ENCODE results near the gene SLCO3A1.

SLCO3A1 gene

DNA sequence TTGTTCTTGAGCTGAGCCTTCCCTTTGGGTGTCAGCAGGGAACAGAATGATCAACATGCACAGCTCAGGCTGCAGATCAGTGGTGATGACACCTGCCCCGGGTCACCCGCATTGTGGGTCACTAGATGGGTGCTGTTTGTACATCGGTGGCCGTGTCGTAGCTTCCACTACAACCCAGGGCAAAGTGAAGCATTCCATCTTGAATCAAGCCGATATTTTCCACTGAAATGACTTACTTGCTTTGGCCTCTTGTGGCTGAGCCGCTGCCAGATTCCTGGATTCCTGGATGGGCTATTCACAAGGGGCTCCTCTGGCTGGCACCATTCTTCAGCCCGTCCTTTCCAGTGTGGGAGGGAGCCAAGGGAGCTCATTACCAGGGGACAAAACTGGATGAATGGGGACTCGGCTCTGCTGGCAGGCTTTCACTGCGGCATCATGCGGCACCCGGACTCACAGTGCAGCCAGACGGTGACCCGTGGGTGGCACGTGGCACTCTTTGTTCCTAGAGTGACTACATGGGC is 65.6 kb downstream of the SLCO3A1 start:
- DNase-seq (ENCODE audit: low spot score) = no peak
- TF ChIP-seq, protein P1, sequence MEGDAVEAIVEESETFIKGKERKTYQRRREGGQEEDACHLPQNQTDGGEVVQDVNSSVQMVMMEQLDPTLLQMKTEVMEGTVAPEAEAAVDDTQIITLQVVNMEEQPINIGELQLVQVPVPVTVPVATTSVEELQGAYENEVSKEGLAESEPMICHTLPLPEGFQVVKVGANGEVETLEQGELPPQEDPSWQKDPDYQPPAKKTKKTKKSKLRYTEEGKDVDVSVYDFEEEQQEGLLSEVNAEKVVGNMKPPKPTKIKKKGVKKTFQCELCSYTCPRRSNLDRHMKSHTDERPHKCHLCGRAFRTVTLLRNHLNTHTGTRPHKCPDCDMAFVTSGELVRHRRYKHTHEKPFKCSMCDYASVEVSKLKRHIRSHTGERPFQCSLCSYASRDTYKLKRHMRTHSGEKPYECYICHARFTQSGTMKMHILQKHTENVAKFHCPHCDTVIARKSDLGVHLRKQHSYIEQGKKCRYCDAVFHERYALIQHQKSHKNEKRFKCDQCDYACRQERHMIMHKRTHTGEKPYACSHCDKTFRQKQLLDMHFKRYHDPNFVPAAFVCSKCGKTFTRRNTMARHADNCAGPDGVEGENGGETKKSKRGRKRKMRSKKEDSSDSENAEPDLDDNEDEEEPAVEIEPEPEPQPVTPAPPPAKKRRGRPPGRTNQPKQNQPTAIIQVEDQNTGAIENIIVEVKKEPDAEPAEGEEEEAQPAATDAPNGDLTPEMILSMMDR (IDR thresholded peaks at IDR 0.05; ENCODE audit: extremely low read depth, missing control alignments) = no peak

DNA sequence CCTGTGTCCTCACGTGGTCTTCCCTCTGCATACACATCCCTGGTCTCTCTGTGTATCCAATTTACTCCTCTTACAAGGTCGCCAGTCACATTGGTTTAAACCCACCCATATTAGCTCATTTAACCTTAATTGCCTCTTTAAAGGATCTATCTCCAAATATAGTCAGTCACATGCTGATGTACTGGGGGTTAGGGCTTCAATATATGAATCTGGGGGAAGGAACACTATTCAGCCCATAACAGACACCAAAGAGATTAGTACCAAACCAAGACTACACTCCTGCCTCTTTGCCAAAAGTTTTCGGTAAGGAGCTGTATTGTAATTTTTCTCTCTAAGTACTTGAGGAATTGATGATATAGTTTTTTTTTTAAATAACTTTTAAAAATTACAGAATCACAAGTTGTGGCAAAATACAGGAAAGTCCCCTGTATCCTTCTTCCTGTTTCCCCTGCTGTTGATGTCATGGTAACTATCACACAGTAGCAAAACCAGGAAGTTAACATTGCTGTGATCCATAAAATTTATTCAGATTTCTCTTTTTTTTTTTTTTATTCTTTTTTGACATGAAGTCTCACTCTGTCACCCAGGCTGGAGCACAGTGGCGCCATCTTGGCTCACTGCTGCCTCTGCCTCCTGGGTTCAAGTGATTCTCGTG is 67.8 kb downstream of the SLCO3A1 start:
- TF ChIP-seq, protein P1 (IDR thresholded peaks at IDR 0.05; ENCODE audit: extremely low read depth, missing control alignments) = no peak
- DNase-seq (ENCODE audit: low spot score) = no peak

DNA sequence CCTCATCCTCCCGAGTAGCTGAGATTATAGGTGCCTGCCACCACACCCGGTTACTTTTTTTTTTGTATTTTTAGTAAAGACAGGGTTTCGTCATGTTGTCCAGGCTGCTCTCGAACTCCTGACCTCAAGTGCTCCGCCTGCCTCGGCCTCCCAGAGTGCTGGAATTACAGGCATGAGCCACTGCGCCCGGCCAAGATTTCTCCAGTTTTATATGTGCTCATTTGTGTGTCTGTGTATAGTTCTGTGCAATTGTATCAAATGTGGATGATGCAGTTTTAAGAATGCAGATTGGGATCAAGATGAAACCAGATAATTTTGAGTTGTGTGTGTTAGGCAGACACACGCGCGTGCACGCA is 68.3 kb downstream of the SLCO3A1 start:
- DNase-seq (ENCODE audit: low spot score) = no peak
- TF ChIP-seq, protein P1 (IDR thresholded peaks at IDR 0.05; ENCODE audit: extremely low read depth, missing control alignments) = no peak

DNA sequence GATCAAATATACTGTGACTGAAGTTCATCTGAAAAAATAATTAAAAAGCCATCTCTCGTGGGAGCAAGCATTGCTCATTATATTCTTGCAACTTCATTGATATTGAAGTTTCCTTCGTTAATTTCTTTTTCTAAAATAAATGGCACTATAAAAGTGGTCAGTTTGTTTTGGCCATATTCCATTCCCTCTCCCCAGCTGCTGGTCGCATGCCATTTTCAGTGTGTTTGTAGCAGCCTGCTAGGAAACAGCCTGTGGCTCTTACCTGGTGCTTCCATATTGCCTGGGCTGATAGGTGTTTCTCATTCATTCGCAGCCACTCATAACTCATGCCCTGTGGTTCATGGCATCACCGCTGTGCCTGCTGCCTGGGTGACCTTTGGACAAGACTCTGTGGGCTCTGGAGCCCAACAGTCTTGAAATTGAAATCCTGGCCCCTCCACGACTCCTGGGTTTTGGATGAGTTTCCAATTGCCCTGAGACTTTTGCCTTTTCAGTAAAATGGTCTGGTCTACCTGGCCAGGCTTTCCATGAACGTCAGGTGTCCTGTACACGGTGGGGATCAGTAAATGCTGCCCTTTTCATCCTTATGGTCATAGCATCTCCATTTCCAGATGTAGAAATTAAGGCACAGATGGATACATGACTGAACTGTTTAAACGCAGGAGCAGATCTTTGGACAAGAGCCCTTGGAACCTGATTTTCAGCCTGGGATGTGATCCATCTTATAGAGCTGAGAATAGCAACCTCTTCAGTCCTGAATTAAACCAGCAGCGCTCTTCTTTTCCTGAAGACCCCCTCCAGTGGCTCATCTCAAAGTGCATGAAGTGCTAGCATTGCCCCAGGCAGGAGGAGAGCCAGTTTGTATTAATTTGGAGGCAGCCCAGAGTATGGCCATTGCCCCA is 69.4 kb downstream of the SLCO3A1 start:
- DNase-seq (ENCODE audit: low spot score) = no peak
- TF ChIP-seq, protein P1 (IDR thresholded peaks at IDR 0.05; ENCODE audit: extremely low read depth, missing control alignments) = no peak

DNA sequence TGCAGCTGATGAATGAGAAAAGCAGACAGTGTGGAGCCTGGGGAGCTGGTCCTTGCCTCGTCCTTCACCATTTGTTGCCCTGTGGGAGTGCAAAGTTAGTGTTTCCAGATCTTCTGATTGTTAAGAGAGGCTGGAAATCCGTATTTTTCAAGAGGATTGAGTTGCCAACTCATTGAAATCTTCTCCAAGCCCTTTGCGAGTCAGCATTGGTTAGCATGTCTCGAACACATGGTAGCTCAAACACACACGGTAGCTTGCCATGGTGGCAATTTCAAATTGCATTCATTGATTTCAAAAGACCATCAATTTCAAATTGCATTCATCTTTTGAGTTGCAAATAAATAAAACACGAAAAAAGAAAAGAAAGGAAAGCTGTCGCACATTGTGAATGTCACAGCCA is 70.7 kb downstream of the SLCO3A1 start:
- no peak for DNase-seq (ENCODE audit: low spot score)
- TF ChIP-seq, protein P1 (IDR thresholded peaks at IDR 0.05; ENCODE audit: extremely low read depth, missing control alignments) = no peak

DNA sequence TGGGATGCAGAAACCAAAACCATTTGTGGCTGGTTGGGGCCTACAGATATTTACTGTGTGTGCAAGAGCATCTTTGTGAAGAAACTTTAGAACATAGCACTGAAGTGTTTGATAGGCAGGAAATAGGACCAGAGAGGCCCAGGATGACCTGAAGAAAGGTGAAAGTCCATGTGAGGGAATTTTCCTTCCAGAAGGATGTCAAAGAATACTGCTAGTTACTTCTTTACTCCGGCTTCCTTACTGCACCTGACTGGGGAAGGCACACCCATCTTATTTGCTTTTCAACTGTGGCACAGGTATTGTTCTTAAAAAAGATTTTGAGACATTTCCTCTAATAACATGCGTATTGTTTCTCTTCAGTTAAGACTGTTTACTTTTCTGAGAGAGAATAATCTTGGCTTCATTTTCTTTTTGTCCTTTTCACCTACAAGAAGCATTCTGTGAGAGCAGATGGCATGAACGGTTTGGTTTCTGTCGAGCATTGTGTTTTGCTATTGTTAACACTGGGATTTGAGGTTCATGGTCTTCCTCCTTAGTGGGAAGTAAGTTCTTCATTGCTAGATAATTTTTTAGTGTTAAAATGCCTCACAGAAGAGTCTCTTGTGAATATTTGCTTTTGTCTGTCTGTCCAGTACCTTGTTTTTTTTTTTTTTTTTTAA is 71.5 kb downstream of the SLCO3A1 start:
- TF ChIP-seq, protein P1 (IDR thresholded peaks at IDR 0.05; ENCODE audit: extremely low read depth, missing control alignments) = no peak

DNA sequence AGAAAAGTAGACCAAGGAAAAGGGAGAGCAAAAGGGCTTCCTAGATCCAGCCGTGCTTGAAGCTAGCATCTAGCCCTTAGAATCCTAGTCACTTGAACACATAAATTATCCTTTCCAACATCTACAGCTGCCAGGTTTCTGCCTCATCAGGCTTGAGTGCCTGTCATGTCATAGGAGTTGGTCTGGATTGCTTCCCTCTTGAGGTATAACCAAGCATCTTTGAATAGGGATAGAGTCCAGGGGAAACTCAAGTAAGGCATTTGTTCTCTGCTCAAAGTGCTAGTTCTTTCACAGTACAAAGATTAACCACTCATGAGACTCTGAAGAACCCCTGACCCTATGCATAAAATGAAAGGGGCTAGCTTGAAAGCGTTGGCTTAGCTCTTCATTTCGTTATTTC is 72.3 kb downstream of the SLCO3A1 start:
- no peak for DNase-seq (ENCODE audit: low spot score)
- TF ChIP-seq, protein P1 (IDR thresholded peaks at IDR 0.05; ENCODE audit: extremely low read depth, missing control alignments) = no peak

More for the DNA sequence above, 71.5 kb downstream of the SLCO3A1 start:
- DNase-seq (ENCODE audit: low spot score) = no peak

Measured in GM20000 (cell line).